Inflammatory macrophage treated with lipopolysaccharide for 1 hour (primary cell): ENCODE data around the gene TTC27.
"Not testable (repeated sequence)": the region's sequence is repeated elsewhere in the genome, so short reads cannot be mapped to it uniquely, and the experiment has no call there.

Experiments used
- DNase-seq, 2 donors: peaks; one replicate each; pipeline ENCODE4 v3.0.0-alpha.2; 2020 to 2022

The TTC27 gene

GRCh38 chr2:32820088-32820487 is 192.2 kb downstream of the TTC27 start:
- no peak for DNase-seq

- DNase-seq: no peak
Measured at GRCh38 chr2:32820701-32821100, 192.9 kb downstream of the TTC27 start.

- DNase-seq: no peak
Measured at GRCh38 chr2:32824070-32824809, 196.4 kb downstream of the TTC27 start.

GRCh38 chr2:32825291-32825712 is 197.5 kb downstream of the TTC27 start:
- no peak for DNase-seq

- DNase-seq: no peak
Measured at GRCh38 chr2:32830196-32830595, 202.3 kb downstream of the TTC27 start.

- DNase-seq: no peak
Measured at GRCh38 chr2:32832821-32833220, 205.0 kb downstream of the TTC27 start.

- no peak for DNase-seq
Measured at GRCh38 chr2:32833709-32834108, 205.9 kb downstream of the TTC27 start.

GRCh38 chr2:32835148-32835547 is 207.3 kb downstream of the TTC27 start:
- DNase-seq: no peak

- no peak for DNase-seq
Measured at GRCh38 chr2:32836933-32837332, 209.1 kb downstream of the TTC27 start.

- no peak for DNase-seq
Measured at GRCh38 chr2:32838418-32838817, 210.6 kb downstream of the TTC27 start.

GRCh38 chr2:32838949-32839348 is 211.1 kb downstream of the TTC27 start:
- no peak for DNase-seq

GRCh38 chr2:32841931-32842898 is 214.4 kb downstream of the TTC27 start:
- no peak for DNase-seq

- DNase-seq: no peak
Measured at GRCh38 chr2:32843699-32844098, 215.8 kb downstream of the TTC27 start.

GRCh38 chr2:32844253-32844652 is 216.4 kb downstream of the TTC27 start:
- no peak for DNase-seq

GRCh38 chr2:32846274-32846673 is 218.4 kb downstream of the TTC27 start:
- not testable (repeated sequence) for DNase-seq

GRCh38 chr2:32847734-32848133 is 219.9 kb downstream of the TTC27 start:
- DNase-seq: no peak

GRCh38 chr2:32849456-32850194 is 221.8 kb downstream of the TTC27 start:
- no peak for DNase-seq

GRCh38 chr2:32851777-32852439 is 224.1 kb downstream of the TTC27 start:
- no peak for DNase-seq

- no peak for DNase-seq
Measured at GRCh38 chr2:32852856-32853255, 225.0 kb downstream of the TTC27 start.

GRCh38 chr2:32856891-32857290 is 229.0 kb downstream of the TTC27 start:
- no peak for DNase-seq

- DNase-seq: no peak
Measured at GRCh38 chr2:32858713-32859112, 230.9 kb downstream of the TTC27 start.

GRCh38 chr2:32860385-32860784 is 232.5 kb downstream of the TTC27 start:
- no peak for DNase-seq
